ENCODE results near the gene DCAF4L1. TPM values are rescaled to one million over a fixed set of nuclear protein-coding genes. Genes with fewer than 3 reads are reported as not detected.

The DCAF4L1 gene, protein sequence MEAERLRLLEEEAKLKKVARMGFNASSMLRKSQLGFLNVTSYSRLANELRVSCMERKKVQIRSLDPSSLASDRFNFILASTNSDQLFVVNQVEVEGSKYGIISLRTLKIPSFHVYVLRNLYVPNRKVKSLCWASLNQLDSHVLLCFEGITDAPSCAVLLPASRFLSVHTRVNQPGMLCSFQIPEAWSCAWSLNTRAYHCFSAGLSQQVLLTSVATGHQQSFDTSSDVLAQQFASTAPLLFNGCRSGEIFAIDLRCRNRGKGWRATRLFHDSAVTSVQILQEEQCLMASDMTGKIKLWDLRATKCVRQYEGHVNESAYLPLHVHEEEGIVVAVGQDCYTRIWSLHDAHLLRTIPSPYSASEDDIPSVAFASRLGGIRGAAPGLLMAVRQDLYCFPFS
- total RNA-seq = under 1 TPM; 0.22 to 0.23 TPM

DNA sequence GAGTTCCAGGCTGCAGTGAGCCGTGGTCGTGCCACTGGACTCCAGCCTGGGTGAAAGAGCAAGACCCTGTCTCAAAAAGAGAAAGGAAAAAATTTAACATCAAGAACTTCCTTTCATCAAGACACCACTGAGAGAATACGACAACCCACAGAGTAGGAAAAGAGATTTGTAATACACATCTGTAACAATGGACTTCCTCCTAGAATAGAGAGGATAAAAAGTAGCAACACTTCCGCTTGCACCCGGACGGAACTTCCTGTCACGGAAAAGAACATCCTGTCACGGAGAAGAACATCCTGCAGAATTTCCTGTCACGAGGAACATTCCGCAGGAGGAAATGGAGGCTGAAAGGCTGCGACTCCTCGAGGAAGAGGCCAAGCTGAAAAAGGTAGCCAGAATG lies at the start of gene DCAF4L1:
TSS of gene DCAF4L1 (plus strand) at position 301 of the 400 bp plus-strand sequence. CDS start at position 338, 37 bp downstream.
- POLR2A ChIA-PET = no interaction called here
- Mint-ChIP-seq H3K27me3 (peaks cover 3% of the 10 kb centered on the region), H3K36me3 (no peaks in the 10 kb centered on the region), H3K4me3 (no peak within 1 kb of the TSS), H3K27ac (no peak within 1 kb of the TSS), H3K9me3 (no peaks in the 10 kb centered on the region), H3K4me1 (peaks cover 1% of the 10 kb centered on the region)
- no peak for DNase-seq
- no peak for ATAC-seq (ENCODE audit: low read depth)

DNA sequence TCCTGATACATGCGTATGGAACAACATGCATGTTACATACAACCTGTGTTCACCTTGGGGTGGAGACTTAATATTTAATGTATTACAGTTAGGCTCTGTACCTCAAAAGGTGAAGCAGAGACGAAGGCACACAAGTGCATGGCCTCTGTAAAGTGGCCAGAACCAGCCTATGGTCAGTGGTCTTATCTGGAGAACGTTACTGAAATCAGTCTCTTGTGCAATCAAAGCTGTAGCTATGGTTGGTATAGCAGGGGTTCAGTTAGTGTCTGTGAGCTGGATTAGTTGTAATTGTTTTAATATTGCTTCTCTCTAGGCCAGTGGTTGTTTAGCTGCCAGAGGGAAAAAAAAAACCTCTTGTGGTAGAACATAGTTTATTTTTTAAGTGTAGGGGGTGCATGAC lies 48.6 kb upstream of the DCAF4L1 start:
- Mint-ChIP-seq H3K9me3 (no peaks in the 10 kb centered on the region), H3K27me3 (peaks cover 6% of the 10 kb centered on the region), H3K27ac (no peak overlapping the region), H3K4me1 (peaks cover 27% of the 10 kb centered on the region), H3K4me3 (no peak overlapping the region), H3K36me3 (peaks cover 7% of the 10 kb centered on the region)
- ATAC-seq (ENCODE audit: low read depth) (no peak), DNase-seq (no peak)
- POLR2A ChIA-PET = no interaction called here

DNA sequence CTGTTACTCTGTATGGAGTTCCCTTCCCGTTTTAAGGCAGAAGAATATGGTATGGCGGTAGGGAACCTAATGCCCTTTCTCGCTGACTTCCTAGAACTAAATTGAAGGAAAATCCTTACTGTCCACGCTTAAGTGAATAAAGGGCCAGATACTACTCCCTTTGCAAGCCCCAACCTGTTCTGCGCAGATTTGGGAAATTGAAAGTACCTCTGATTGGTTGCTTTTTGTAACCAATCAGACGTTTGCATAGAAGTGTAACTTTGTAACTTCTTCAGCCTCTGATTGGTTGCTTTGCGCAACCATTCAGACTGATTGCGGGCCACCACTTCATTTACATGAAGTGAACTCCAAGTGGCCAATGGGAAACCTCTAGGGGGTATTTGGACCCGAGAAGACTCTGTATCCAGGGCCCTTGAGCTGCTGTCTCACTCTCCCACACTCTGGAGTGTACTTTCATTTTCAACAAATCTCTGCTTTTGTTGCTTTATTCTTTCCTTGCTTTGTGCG lies 47.5 kb upstream of the DCAF4L1 start:
- peaks cover 32% of the 10 kb centered on the region for H3K4me1 Mint-ChIP-seq
- DNase-seq (no peak), ATAC-seq (ENCODE audit: low read depth) (no peak)
- POLR2A ChIA-PET = interaction anchor here (1.7 kb wide), 1 partner anchor 57 kb away, joined by 6 read pairs; the partner anchor contains the start of gene SLC30A9
- no peak overlapping the region for H3K27ac Mint-ChIP-seq
- H3K4me3 Mint-ChIP-seq = peak overlapping the region; percentile 98
- no peaks in the 10 kb centered on the region for H3K9me3 Mint-ChIP-seq
- H3K27me3 Mint-ChIP-seq = no peaks in the 10 kb centered on the region
- H3K36me3 Mint-ChIP-seq = peaks cover 9% of the 10 kb centered on the region

DNA sequence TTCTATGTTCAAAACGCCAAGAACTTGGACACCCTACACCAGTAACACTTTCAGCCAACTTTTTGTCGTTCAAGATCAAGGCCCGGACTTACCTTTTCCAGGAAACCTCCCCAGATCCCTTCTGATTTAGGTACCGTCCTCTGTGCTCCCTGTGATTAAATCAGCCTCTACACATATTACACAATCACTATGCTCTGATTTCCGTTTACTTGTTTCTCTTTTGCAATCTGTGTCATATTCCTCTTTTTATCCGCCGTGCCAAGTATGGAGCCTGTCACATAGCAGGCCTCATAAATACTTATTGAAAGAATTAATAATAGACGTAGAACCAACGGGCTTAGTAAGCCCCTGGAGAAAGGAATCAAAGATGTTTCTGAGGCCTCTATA lies 47.0 kb upstream of the DCAF4L1 start:
- ATAC-seq (ENCODE audit: low read depth) = no peak
- peak overlapping the region; percentile 98 for H3K4me3 Mint-ChIP-seq
- POLR2A ChIA-PET = interaction anchor here (1.7 kb wide), 1 partner anchor 56 kb away, joined by 6 read pairs; the partner anchor contains the start of gene SLC30A9
- no peaks in the 10 kb centered on the region for H3K9me3 Mint-ChIP-seq
- peaks cover 9% of the 10 kb centered on the region for H3K36me3 Mint-ChIP-seq
- peaks cover 35% of the 10 kb centered on the region for H3K4me1 Mint-ChIP-seq
- H3K27me3 Mint-ChIP-seq = no peaks in the 10 kb centered on the region
- DNase-seq = no peak
- no peak overlapping the region for H3K27ac Mint-ChIP-seq

DNA sequence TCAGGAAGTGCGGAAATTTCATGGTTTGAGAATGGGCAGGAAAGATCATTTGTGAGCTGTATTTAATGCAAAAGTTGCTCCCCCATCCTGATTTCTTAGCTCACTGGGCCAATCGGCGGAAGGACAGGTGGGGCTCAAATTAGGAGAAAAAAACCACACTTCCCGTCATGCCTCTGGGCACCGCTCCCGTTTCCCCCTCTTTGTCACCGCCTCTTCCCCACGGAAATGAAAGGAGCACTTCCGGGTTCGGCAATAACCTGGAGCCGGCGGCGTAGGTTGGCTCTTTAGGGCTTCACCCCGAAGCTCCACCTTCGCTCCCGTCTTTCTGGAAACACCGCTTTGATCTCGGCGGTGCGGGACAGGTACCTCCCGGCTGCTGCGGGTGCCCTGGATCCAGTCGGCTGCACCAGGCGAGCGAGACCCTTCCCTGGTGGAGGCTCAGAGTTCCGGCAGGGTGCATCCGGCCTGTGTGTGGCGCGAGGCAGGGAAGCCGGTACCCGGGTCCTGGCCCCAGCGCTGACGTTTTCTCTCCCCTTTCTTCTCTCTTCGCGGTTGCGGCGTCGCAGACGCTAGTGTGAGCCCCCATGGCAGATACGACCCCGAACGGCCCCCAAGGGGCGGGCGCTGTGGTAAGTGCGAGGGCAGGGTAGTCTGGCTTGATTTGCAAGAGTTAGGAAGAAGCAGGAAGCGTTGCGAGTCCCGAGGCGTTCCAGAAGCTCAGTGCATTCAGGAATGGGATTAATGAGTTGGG lies 46.5 kb upstream of the DCAF4L1 start, which contains the start of gene TMEM33:
TSS of gene TMEM33 (plus strand) at position 529 of the 751 bp plus-strand sequence. CDS start at position 585, 56 bp downstream.
- H3K9me3 Mint-ChIP-seq = no peaks in the 10 kb centered on the region
- peaks cover 38% of the 10 kb centered on the region for H3K4me1 Mint-ChIP-seq
- peak within 1 kb of the TSS; percentile 90 for H3K27ac Mint-ChIP-seq
- peak within 1 kb of the TSS; percentile 98 for H3K4me3 Mint-ChIP-seq
- ATAC-seq (ENCODE audit: low read depth) (peak; percentile 86), DNase-seq (peak; percentile 76)
- peaks cover 13% of the 10 kb centered on the region for H3K36me3 Mint-ChIP-seq
- H3K27me3 Mint-ChIP-seq = no peaks in the 10 kb centered on the region
- POLR2A ChIA-PET = interaction anchor here (1.7 kb wide), 1 partner anchor 56 kb away, joined by 6 read pairs; the partner anchor contains the start of gene SLC30A9

DNA sequence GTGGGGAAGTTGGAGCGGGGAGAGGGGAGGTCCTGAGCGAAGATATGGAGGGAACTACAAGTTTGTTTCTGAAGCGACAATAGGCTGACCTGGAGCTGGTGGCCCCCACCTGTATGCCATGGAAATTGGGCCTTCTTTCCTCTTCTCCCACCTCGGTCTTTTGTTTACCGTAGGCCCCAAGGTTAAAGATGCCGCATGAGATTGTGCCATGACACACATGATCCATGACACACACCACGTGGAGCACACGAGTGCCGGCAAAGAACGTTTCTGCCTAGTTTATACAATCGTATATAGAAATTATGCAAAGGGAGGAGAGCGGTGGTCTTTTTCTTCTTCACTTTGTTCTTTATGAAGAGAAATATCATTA lies 45.9 kb upstream of the DCAF4L1 start:
- Mint-ChIP-seq H3K9me3 (no peaks in the 10 kb centered on the region), H3K27me3 (no peaks in the 10 kb centered on the region), H3K27ac (peak overlapping the region; percentile 90), H3K4me3 (peak overlapping the region; percentile 98), H3K4me1 (peaks cover 37% of the 10 kb centered on the region), H3K36me3 (peaks cover 13% of the 10 kb centered on the region)
- POLR2A ChIA-PET = interaction anchor here (1.7 kb wide), 1 partner anchor 55 kb away, joined by 6 read pairs; the partner anchor contains the start of gene SLC30A9
- ATAC-seq (ENCODE audit: low read depth) (peak; percentile 25), DNase-seq (no peak)

DNA sequence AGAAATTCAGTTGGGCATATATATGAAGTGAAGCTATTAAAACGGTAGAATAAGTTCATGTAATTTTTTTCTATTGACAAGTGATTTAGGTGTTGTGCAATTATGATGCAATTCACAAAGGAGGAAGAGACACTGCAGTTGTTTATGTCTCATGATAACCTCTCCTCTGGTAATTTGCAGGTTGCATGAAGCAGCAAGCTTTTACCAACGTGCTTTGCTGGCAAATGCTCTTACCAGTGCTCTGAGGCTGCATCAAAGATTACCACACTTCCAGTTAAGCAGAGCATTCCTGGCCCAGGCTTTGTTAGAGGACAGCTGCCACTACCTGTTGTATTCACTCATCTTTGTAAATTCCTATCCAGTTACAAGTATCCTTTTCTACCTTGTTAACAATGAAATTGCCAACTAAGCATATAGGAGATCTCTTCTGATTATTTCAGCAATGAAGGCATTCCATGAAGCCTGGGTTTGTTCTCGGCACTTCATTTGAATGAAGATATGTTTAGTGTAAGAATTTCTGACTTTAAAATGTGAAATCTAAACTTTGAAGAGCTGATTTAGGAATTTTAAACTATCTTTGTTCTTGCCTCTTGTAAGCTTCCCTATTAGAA lies 42.4 kb upstream of the DCAF4L1 start:
- POLR2A ChIA-PET = no interaction called here
- peaks cover 25% of the 10 kb centered on the region for H3K36me3 Mint-ChIP-seq
- H3K27me3 Mint-ChIP-seq = no peaks in the 10 kb centered on the region
- no peak overlapping the region for H3K27ac Mint-ChIP-seq
- peaks cover 36% of the 10 kb centered on the region for H3K4me1 Mint-ChIP-seq
- DNase-seq = no peak
- H3K9me3 Mint-ChIP-seq = no peaks in the 10 kb centered on the region
- no peak for ATAC-seq (ENCODE audit: low read depth)
- H3K4me3 Mint-ChIP-seq = no peak overlapping the region

DNA sequence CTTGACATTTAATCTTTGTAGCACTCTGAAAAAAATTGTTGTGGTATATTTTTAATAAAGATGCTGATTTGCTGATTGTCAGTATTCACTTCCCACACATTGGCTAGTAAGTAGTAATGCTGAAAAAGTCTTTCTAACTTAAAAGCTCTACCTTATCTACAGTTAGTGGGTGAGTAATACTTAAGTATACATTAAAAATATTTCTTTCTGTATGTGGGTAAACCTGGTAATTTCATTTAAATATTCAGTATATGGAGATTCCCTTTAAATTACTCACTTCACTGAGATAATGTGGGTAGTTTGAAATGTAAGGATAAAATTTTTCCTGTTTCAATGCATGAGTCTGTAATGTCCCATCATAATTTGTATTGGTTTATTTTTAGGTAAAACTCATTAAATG lies 40.7 kb upstream of the DCAF4L1 start:
- POLR2A ChIA-PET = interaction anchor here (0.6 kb wide), 1 partner anchor 10 kb away, joined by 3 read pairs; no protein-coding TSS in a partner anchor
- H3K27ac Mint-ChIP-seq = no peak overlapping the region

DNA sequence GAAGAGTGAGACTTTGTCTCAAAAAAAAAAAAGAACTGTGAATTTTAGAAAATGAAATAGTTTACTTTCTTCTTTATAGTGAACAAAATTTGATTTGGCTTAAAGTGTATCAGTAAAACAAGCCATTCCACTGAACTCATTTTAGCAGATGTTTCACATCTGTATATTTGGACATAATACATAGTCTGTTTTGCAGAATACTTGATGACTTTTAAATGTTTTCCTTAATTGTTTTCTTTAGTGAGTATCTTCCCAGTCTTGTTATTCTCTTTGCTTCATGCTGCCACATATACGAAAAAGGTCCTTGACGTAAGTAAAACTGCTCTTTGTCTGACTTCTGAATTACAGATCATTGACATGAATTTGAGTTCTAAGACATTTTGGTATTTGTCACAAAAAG lies 38.0 kb upstream of the DCAF4L1 start:
- H3K9me3 Mint-ChIP-seq = no peaks in the 10 kb centered on the region
- peaks cover 14% of the 10 kb centered on the region for H3K4me1 Mint-ChIP-seq
- peaks cover 29% of the 10 kb centered on the region for H3K36me3 Mint-ChIP-seq
- no peak overlapping the region for H3K4me3 Mint-ChIP-seq
- no peak overlapping the region for H3K27ac Mint-ChIP-seq
- DNase-seq (no peak), ATAC-seq (ENCODE audit: low read depth) (no peak)
- POLR2A ChIA-PET = no interaction called here
- no peaks in the 10 kb centered on the region for H3K27me3 Mint-ChIP-seq

More for the DNA sequence above, 40.7 kb upstream of the DCAF4L1 start:
- Mint-ChIP-seq H3K9me3 (no peaks in the 10 kb centered on the region), H3K4me1 (peaks cover 32% of the 10 kb centered on the region), H3K27me3 (no peaks in the 10 kb centered on the region), H3K4me3 (no peak overlapping the region), H3K36me3 (peaks cover 29% of the 10 kb centered on the region)
- no peak for ATAC-seq (ENCODE audit: low read depth)
- DNase-seq = no peak

DNA sequence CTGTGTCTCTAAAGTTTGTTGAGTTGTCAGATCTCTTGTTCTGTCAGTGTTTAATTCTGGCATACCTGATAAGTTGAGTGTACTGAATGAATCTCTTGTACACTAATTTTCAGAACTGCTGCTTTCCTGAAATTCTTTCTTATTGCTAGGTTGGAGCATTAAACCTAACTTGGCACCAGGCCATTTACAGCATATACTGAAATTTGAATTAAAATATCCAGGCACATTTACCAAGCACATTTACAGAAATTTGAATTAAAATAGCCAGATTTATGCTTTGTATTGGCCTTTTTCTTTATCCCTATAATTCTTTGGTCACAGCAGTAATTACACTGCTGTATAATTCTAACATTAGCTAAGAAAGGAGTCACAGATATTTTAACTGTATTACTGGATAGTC lies 37.5 kb upstream of the DCAF4L1 start:
- H3K36me3 Mint-ChIP-seq = peaks cover 28% of the 10 kb centered on the region
- ATAC-seq (ENCODE audit: low read depth) = no peak
- POLR2A ChIA-PET = no interaction called here
- H3K9me3 Mint-ChIP-seq = no peaks in the 10 kb centered on the region
- no peak overlapping the region for H3K27ac Mint-ChIP-seq
- H3K27me3 Mint-ChIP-seq = no peaks in the 10 kb centered on the region
- no peak overlapping the region for H3K4me3 Mint-ChIP-seq
- peaks cover 13% of the 10 kb centered on the region for H3K4me1 Mint-ChIP-seq
- DNase-seq = no peak

DNA sequence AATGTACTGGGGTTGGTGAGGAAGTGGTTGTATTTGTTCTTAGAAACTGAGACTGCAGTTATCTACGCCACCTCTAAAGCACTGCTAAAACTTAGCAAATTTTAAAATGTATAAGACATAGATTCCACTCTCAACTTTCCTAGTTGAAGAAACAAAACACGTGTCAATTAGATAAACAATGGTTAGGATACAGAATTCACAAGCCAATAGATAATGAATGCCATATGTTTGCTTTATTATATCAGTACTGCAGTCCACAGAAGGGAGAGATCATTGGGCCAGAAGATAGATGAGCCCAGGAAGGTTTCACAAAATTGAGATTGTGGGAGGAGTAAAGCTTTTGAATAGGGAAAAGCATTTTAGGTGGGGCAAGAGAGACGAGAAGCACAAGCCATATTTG lies 32.0 kb upstream of the DCAF4L1 start:
- POLR2A ChIA-PET = no interaction called here
- no peaks in the 10 kb centered on the region for H3K9me3 Mint-ChIP-seq
- H3K27me3 Mint-ChIP-seq = no peaks in the 10 kb centered on the region
- peak overlapping the region; percentile 59 for H3K4me3 Mint-ChIP-seq
- ATAC-seq (ENCODE audit: low read depth) (peak; percentile 74), DNase-seq (no peak)
- peaks cover 29% of the 10 kb centered on the region for H3K36me3 Mint-ChIP-seq
- peak overlapping the region; percentile 75 for H3K27ac Mint-ChIP-seq
- peaks cover 20% of the 10 kb centered on the region for H3K4me1 Mint-ChIP-seq

DNA sequence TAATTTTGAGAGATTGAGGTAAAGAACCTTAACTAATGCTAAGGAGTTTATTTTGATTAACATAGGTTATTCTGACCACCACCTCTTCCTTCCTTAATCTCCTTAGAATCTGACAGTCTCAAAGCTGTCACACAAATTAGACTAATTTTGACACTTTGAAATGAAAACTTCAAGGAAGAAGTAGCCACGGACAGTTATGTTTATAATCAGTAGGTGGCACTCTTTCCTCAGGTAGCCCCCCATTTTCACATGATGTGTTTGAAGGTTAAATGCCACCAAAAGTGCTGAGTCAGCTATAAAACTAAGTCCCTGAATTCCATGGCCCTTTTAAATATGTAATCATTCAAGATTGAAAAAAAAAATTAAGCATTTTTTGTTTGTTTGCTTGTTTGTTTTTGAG lies 23.9 kb upstream of the DCAF4L1 start:
- Mint-ChIP-seq H3K4me1 (no peaks in the 10 kb centered on the region), H3K9me3 (no peaks in the 10 kb centered on the region), H3K36me3 (peaks cover 7% of the 10 kb centered on the region), H3K27ac (no peak overlapping the region), H3K27me3 (no peaks in the 10 kb centered on the region), H3K4me3 (no peak overlapping the region)
- ATAC-seq (ENCODE audit: low read depth) (no peak), DNase-seq (no peak)
- POLR2A ChIA-PET = no interaction called here

DNA sequence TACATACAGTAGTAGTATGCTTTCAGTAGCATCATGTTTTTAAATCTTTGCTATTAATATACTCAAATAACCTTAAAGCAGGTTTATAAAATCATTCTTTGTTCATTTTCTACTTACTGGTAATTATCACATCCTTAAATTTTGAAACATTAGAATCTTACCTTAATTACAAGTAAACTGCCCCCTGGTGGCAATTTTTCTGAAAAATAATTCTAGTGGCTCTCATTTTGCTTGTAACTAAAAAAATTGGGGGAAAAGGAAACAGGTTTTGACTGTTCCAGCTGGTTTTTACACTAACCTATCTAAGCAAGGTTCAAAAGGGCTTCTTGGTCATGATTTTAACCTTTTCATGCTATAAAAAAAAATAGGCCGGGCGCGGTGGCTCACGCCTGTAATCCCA lies 18.5 kb upstream of the DCAF4L1 start:
- H3K4me3 Mint-ChIP-seq = no peak overlapping the region
- no peak for ATAC-seq (ENCODE audit: low read depth)
- H3K9me3 Mint-ChIP-seq = peaks cover 5% of the 10 kb centered on the region
- H3K27me3 Mint-ChIP-seq = no peaks in the 10 kb centered on the region
- DNase-seq = no peak
- H3K36me3 Mint-ChIP-seq = peaks cover 7% of the 10 kb centered on the region
- H3K4me1 Mint-ChIP-seq = no peaks in the 10 kb centered on the region
- POLR2A ChIA-PET = no interaction called here
- no peak overlapping the region for H3K27ac Mint-ChIP-seq

Data from activated naive CD8-positive, alpha-beta T cell treated with anti-CD3 and anti-CD28 coated beads, Interleukin-2, amount 10 ng/mL, durations not matched to agents 7 days and 5 days (primary cell).